HepG2 (cell line): ENCODE data around the gene DPH2. TPM values are rescaled to one million over a fixed set of nuclear protein-coding genes. Genes with fewer than 3 reads are reported as not detected.

Source experiments
- ATAC-seq: fragments of 200-7000 bp; cut with Tn5 transposase; 3 replicates; pipeline ENCODE4 v1.9.1; 2020; ENCODE audit warnings: mild to moderate bottlenecking, moderate library complexity
- BruUV-seq: library from RNA; stranded (reverse); fragments of 400-500 nt; replicated peaks from 2 replicates; lab custom pipeline; 2021; lab: Mats Ljungman, UMichigan
- CTCF ChIA-PET: fragments of 300-600 bp; formaldehyde crosslinking; extraction: SDS; loops from one replicate; lab custom pipeline; 2021; ENCODE audit warnings: low total read pairs, inconsistent platforms, low intra/inter-chr PET ratio; lab: Yijun Ruan, JAX
- POLR2A ChIA-PET: fragments of 350-600 bp; sonication (Branson Sonifier 250); formaldehyde crosslinking; loops from one replicate; lab custom pipeline; 2020; ENCODE audit warnings: antibody characterized with exemption, inconsistent platforms; lab: Yijun Ruan, JAX
- DNase-seq: peaks from one replicate; pipeline ENCODE4 v3.0.0-alpha.2; 2015; ENCODE audit warnings: low spot score
- FAIRE-seq: peaks from 3 replicates; lab custom pipeline; 2011; peaks lifted over from hg19 to GRCh38; lab: Jason Lieb, UNC
- H2AFZ ChIP-seq: one replicate; pipeline ENCODE4 v1.6.1; 2011; ENCODE audit warnings: low read length, inconsistent platforms
- H3K27ac ChIP-seq: fragments of 300-600 bp; 3 replicates; pipeline ENCODE4 v1.8.0; 2011; ENCODE audit warnings: mixed run types, mild to moderate bottlenecking, mixed read lengths, low read length, inconsistent platforms; ENCODE audit not compliant: insufficient read depth; ENCODE audit errors: extremely low read length
- H3K27me3 ChIP-seq, 2 experiments: fragments of 200-600 bp in 1 of 2; 2 replicates in 1 of 2; 3 replicates in 1 of 2; pipeline versions ENCODE4 v1.6.0 to v1.8.0; 2011; ENCODE audit warnings: low read length in 2 of 2, mild to moderate bottlenecking in 2 of 2, moderate library complexity in 2 of 2, inconsistent platforms in 1 of 2; ENCODE audit not compliant: insufficient read depth in 2 of 2, control insufficient read depth in 1 of 2
- H3K36me3 ChIP-seq, 2 experiments: fragments of 200-600 bp in 1 of 2; replicated peaks in 1 of 2; 2 replicates in 1 of 2; 3 replicates in 1 of 2; pipeline versions ENCODE4 v1.5.1 to v1.8.0; 2011; ENCODE audit warnings: low read length in 2 of 2, inconsistent platforms in 1 of 2; ENCODE audit not compliant: insufficient read depth in 2 of 2, control insufficient read depth in 1 of 2
- H3K4me1 ChIP-seq: 2 replicates; pipeline ENCODE4 v1.5.1; 2012; ENCODE audit warnings: low read length, inconsistent platforms; ENCODE audit not compliant: insufficient read depth
- H3K4me2 ChIP-seq: 2 replicates; pipeline ENCODE4 v1.6.0; 2011; ENCODE audit warnings: low read depth, low read length, inconsistent platforms
- H3K4me3 ChIP-seq, 3 experiments: fragments of 200-600 bp in 1 of 3; sonication (generic), shearing (Covaris generic) in 1 of 3; replicated peaks in 1 of 3; 2 replicates each; pipeline ENCODE4 v1.5.1; 2011 to 2016; ENCODE audit warnings: low read length in 3 of 3, inconsistent platforms in 2 of 3, low read depth in 2 of 3, mild to moderate bottlenecking in 2 of 3, control low read depth in 1 of 3, mixed read lengths in 1 of 3; ENCODE audit not compliant: insufficient read depth in 1 of 3
- H3K79me2 ChIP-seq: one replicate; pipeline ENCODE4 v1.6.1; 2011; ENCODE audit warnings: low read length, inconsistent platforms; ENCODE audit not compliant: insufficient read depth
- H3K9ac ChIP-seq: 2 replicates; pipeline ENCODE4 v1.6.0; 2011; ENCODE audit warnings: mild to moderate bottlenecking, low read depth, low read length, inconsistent platforms; ENCODE audit not compliant: insufficient read depth
- H3K9me3 ChIP-seq: 2 replicates; pipeline ENCODE4 v1.5.1; 2012; ENCODE audit warnings: mild to moderate bottlenecking, low read length
- H4K20me1 ChIP-seq: 2 replicates; pipeline ENCODE4 v1.6.0; 2011; ENCODE audit warnings: inconsistent platforms, mild to moderate bottlenecking, low read length, moderate library complexity; ENCODE audit not compliant: insufficient read depth
- IKZF4 ChIP-seq: sonication (generic); formaldehyde crosslinking; IDR thresholded peaks from 2 replicates; pipeline ENCODE4 v1.5.1; 2020; ENCODE audit warnings: borderline replicate concordance, mild to moderate bottlenecking, low read depth, missing genetic modification reagents; ENCODE audit errors: not compliant biosample characterization
- KDM1A ChIP-seq: IDR thresholded peaks from 2 replicates; pipeline ENCODE4 v1.6.1; 2016; ENCODE audit warnings: missing compliant biosample characterization
- RARA ChIP-seq: IDR thresholded peaks from 2 replicates; pipeline ENCODE4 v1.6.1; 2016; ENCODE audit warnings: missing genetic modification reagents, missing compliant biosample characterization
- SALL1 ChIP-seq: sonication (generic); formaldehyde crosslinking; IDR thresholded peaks from 2 replicates; pipeline ENCODE4 v1.8.0; 2022; ENCODE audit warnings: mild to moderate bottlenecking, missing genetic modification reagents
- SRY ChIP-seq: sonication (generic); formaldehyde crosslinking; IDR thresholded peaks from 2 replicates; pipeline ENCODE4 v1.8.0; 2022; ENCODE audit warnings: mild to moderate bottlenecking, missing genetic modification reagents
- TGIF2 ChIP-seq: IDR thresholded peaks from 2 replicates; pipeline ENCODE4 v1.6.1; 2016; ENCODE audit warnings: control low read depth, missing compliant biosample characterization
- THAP8 ChIP-seq: sonication (generic); formaldehyde crosslinking; IDR thresholded peaks from 2 replicates; pipeline ENCODE4 v1.5.1; 2020; ENCODE audit warnings: missing genetic modification reagents, mild to moderate bottlenecking, borderline replicate concordance
- TOPORS ChIP-seq: sonication (generic); formaldehyde crosslinking; IDR thresholded peaks from 2 replicates; pipeline ENCODE4 v1.8.0; 2023; ENCODE audit warnings: mild to moderate bottlenecking, missing genetic modification reagents
- USF2 ChIP-seq, 2 experiments: sonication (generic) in 1 of 2; formaldehyde crosslinking in 1 of 2; IDR thresholded peaks; 2 replicates each; pipeline versions ENCODE4 v1.5.1 to v1.6.1; 2011 to 2020; ENCODE audit warnings: borderline replicate concordance in 1 of 2, low read depth in 1 of 2, low read length in 1 of 2, mild to moderate bottlenecking in 1 of 2, missing genetic modification reagents in 1 of 2, moderate library complexity in 1 of 2
- ZFP36L1 ChIP-seq: sonication (generic); formaldehyde crosslinking; IDR thresholded peaks from 2 replicates; pipeline ENCODE4 v1.8.0; 2022; ENCODE audit warnings: mild to moderate bottlenecking, missing genetic modification reagents, moderate library complexity
- ZMYM2 ChIP-seq: sonication (generic); formaldehyde crosslinking; IDR thresholded peaks from 2 replicates; pipeline ENCODE4 v1.8.0; 2022; ENCODE audit warnings: mild to moderate bottlenecking, missing genetic modification reagents
- ZNF577 ChIP-seq: sonication (generic); formaldehyde crosslinking; IDR thresholded peaks from 2 replicates; pipeline ENCODE4 v1.4.0; 2020; ENCODE audit warnings: mild to moderate bottlenecking, low read depth, missing genetic modification reagents, borderline replicate concordance
- ZNF670 ChIP-seq: sonication (generic); formaldehyde crosslinking; IDR thresholded peaks from 2 replicates; pipeline ENCODE4 v1.8.0; 2022; ENCODE audit warnings: mild to moderate bottlenecking, missing genetic modification reagents, borderline replicate concordance
- WGBS: methylation state at CpG from one replicate; pipeline ENCODE4 v1.1.6; 2017; ENCODE audit warnings: low lambda C conversion rate; 5-methylcytosine and 5-hydroxymethylcytosine counted together
- in situ Hi-C: cut with HindIII; loops from 2 replicates; pipeline ENCODE4 v1.10.0; 2017; ENCODE audit warnings: low pct_unique_long_range_greater_than_20kb; ENCODE audit not compliant: extremely low pct_ligation_motif_present
- intact Hi-C: fragments of 100-400 bp; cut with micrococcal nuclease; formaldehyde crosslinking; loops from one replicate; pipeline ENCODE4 v1.10.0; 2022; ENCODE audit not compliant: unreplicated experiment
- polyA plus RNA-seq, 8 experiments: library from polyadenylated mRNA; depleted of rRNA in 3 of 8; stranded (reverse) in 7 of 8; unstranded in 1 of 8; fragments of >200 nt; fragmentation: Illumina TruSeq in 4 of 8; extraction: Trizol in 4 of 8; gene quantifications; 2 replicates each; pipeline versions ENCODE4 v1.2.1 to v1.2.3, GENCODE V29; 2011 to 2016; ENCODE audit warnings: low read depth in 4 of 8, missing spikeins in 1 of 8, mixed read lengths in 1 of 8; ENCODE audit not compliant: insufficient read depth in 1 of 8
- total RNA-seq, 5 experiments: library from RNA; depleted of rRNA; stranded (reverse); fragments of >200 nt; fragmentation: Illumina TruSeq; extraction: Trizol; gene quantifications; 2 replicates each; pipeline ENCODE4 v1.2.3, GENCODE V29; 2016; ENCODE audit warnings: low read depth in 1 of 5
- TF ChIP-seq, protein P1 (sequence below), 2 experiments: sonication (generic) in 1 of 2; formaldehyde crosslinking in 1 of 2; IDR thresholded peaks; 2 replicates each; pipeline versions ENCODE4 v1.4.0 to v1.6.1; 2016 to 2020; ENCODE audit warnings: borderline replicate concordance in 1 of 2, low read depth in 1 of 2, mild to moderate bottlenecking in 1 of 2, missing genetic modification reagents in 1 of 2
- TF ChIP-seq, protein P2 (sequence below): sonication (generic); formaldehyde crosslinking; IDR thresholded peaks from 2 replicates; pipeline ENCODE4 v1.9.0; 2022; ENCODE audit warnings: low read depth, missing genetic modification reagents

The DPH2 gene
- total and polyA plus RNA-seq, 2 of the 13 experiments (the other 11 are each of a cell fraction or from before 2014, with no cell fraction given), result 32.2 to 38.3 TPM

- no peaks in the 10 kb centered on the region for H4K20me1 ChIP-seq
- no peaks in the 10 kb centered on the region for H3K9me3 ChIP-seq
- in situ Hi-C loops (no loop called here), intact Hi-C loops (no loop called here)
- H3K4me2 ChIP-seq, result no peak overlapping the region
- 95% methylated on average over 5 of the region's 8 CpGs for WGBS
- peaks cover 7 to 25% of the 10 kb centered on the region in 2 experiments; a peak in 4 of 5 replicates for H3K36me3 ChIP-seq
- POLR2A ChIA-PET, result no interaction called here
- no peaks in the 10 kb centered on the region for H3K4me1 ChIP-seq
- H3K4me3 ChIP-seq, result no peak overlapping the region
- H3K27ac ChIP-seq, result no peak overlapping the region
- no TSS peak for BruUV-seq
- ATAC-seq (no peak), DNase-seq (no peak), FAIRE-seq (no peak)
- no peak overlapping the region for H2AFZ ChIP-seq
- no peaks in the 10 kb centered on the region for H3K27me3 ChIP-seq
- H3K79me2 ChIP-seq, result no peaks in the 10 kb centered on the region
- H3K9ac ChIP-seq, result no peak overlapping the region
- CTCF ChIA-PET, result no interaction called here
- TF ChIP-seq THAP8 (CRISPR knock-in tag) (no peak), USF2 (IDR thresholded peaks at IDR 0.05; ENCODE audit: low read depth, low read length) (no peak), USF2 (CRISPR knock-in tag; IDR thresholded peaks at IDR 0.05; ENCODE audit: borderline replicate concordance) (no peak), SALL1 (CRISPR knock-in tag) (no peak), ZFP36L1 (CRISPR knock-in tag) (no peak), SRY (CRISPR knock-in tag) (no peak), ZNF670 (CRISPR knock-in tag) (no peak), KDM1A (CRISPR knock-in tag) (no peak), TGIF2 (CRISPR knock-in tag) (no peak), RARA (CRISPR knock-in tag) (no peak), IKZF4 (CRISPR knock-in tag) (no peak), TOPORS (CRISPR knock-in tag) (no peak), ZMYM2 (no peak), ZNF577 (CRISPR knock-in tag) (no peak)
- TF ChIP-seq, protein P1, sequence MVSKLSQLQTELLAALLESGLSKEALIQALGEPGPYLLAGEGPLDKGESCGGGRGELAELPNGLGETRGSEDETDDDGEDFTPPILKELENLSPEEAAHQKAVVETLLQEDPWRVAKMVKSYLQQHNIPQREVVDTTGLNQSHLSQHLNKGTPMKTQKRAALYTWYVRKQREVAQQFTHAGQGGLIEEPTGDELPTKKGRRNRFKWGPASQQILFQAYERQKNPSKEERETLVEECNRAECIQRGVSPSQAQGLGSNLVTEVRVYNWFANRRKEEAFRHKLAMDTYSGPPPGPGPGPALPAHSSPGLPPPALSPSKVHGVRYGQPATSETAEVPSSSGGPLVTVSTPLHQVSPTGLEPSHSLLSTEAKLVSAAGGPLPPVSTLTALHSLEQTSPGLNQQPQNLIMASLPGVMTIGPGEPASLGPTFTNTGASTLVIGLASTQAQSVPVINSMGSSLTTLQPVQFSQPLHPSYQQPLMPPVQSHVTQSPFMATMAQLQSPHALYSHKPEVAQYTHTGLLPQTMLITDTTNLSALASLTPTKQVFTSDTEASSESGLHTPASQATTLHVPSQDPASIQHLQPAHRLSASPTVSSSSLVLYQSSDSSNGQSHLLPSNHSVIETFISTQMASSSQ (IDR thresholded peaks at IDR 0.05; ENCODE audit: low read depth), result no peak
- TF ChIP-seq, protein P1 (CRISPR knock-in tag; IDR thresholded peaks at IDR 0.05; ENCODE audit: borderline replicate concordance), result no peak
- TF ChIP-seq, protein P2, sequence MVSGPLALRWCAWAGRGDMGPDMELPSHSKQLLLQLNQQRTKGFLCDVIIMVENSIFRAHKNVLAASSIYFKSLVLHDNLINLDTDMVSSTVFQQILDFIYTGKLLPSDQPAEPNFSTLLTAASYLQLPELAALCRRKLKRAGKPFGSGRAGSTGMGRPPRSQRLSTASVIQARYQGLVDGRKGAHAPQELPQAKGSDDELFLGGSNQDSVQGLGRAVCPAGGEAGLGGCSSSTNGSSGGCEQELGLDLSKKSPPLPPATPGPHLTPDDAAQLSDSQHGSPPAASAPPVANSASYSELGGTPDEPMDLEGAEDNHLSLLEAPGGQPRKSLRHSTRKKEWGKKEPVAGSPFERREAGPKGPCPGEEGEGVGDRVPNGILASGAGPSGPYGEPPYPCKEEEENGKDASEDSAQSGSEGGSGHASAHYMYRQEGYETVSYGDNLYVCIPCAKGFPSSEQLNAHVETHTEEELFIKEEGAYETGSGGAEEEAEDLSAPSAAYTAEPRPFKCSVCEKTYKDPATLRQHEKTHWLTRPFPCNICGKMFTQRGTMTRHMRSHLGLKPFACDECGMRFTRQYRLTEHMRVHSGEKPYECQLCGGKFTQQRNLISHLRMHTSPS (CRISPR knock-in tag), result no peak
These were observed 9.0 kb upstream of the DPH2 start for GRCh38 chr1:43960798-43961197.
